HS-27A (cell line): Measurements from ENCODE around the gene TMEM165.

Source experiments
- DNase-seq: peaks from one replicate; pipeline ENCODE4 v3.0.0-alpha.2; 2012; ENCODE audit warnings: low read depth, missing footprints

TMEM165 gene

DNA sequence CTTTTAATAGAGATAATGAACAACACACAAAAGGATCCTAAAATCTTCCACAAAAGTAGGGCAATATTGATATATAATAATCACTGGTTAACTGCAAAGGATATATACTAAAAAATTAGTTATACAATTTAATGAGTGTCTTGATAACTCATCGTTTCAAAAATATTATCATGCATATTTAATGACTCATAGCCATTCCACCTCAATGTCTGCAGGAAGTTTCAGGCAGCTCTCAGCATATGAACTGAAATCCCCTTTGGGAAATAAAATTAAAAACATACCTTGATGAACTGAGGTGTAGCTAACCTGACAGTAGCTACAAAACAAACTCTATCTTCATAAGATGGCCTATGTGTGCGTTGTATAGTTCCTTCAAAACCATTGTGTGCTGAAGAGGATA is 62.9 kb downstream of the TMEM165 start:
- no peak for DNase-seq

DNA sequence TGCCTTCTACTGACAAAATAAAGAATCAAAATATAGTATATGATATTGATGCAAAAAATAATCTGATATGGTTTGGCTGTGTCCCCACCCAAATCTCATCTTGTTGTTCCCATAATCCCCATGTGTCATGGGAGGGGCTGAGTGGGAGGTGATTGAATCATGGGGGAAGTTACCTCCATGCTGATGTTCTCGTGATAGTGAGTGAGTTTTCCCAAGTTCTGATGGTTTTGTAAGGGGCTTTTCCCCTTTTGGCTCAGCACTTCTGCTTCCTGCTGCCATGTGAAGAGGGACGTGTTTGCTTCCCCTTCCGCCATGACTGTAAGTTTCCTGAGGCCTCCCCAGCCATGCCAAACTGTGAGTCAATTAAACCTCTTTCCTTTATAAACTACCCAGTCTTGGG is 70.2 kb downstream of the TMEM165 start:
- no peak for DNase-seq

DNA sequence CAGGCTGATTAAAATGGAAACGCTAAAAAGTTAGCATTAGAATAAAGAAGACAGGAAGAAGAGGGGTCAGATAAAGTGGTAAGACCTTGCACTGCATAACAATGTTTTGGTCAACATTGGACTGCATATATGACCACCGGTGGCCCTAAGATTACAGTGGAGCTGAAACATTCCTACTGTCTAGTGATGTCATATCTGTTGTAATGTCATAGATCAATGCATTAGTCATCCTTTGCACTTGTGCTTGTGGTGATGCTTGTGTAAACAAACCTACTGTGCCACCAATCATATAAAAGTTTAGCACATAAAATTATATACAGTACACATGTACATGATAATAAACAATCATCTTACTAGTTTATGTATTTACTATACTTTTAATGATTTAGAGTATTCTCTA is 73.0 kb downstream of the TMEM165 start:
- no peak for DNase-seq

DNA sequence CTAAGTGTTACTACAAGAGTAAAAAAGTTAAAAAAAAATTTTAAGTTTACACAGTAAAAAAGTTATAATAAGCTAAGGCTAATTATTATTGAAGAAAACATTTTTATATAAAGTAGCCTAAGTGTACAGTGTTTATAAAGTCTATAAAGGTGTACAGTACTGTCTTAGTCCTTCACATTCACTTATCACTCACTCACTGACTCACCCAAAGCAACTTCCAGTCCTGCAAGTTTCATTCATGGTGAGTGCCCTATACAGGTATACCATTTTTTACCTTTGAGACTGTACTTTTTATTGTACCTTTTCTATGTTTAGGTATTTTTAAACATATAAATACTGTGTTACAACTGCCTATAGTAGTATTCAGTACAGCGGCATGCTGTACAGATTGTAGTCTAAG is 74.2 kb downstream of the TMEM165 start:
- no peak for DNase-seq
